ENCODE results near the gene CCIN. TPM values are rescaled to one million over a fixed set of nuclear protein-coding genes. Genes with fewer than 3 reads are reported as not detected.
A peak's percentile ranks its signal among the peaks of the same experiment; 100 is the strongest.

The CCIN gene
- total RNA-seq, 1 donor from 2014 or later = 0.06 TPM

- DNase-seq (ENCODE audit: low read depth) = no peak
- H3K4me3 ChIP-seq (ENCODE audit: low read depth, low read length) = no peak overlapping the region
- TF ChIP-seq, protein P1, sequence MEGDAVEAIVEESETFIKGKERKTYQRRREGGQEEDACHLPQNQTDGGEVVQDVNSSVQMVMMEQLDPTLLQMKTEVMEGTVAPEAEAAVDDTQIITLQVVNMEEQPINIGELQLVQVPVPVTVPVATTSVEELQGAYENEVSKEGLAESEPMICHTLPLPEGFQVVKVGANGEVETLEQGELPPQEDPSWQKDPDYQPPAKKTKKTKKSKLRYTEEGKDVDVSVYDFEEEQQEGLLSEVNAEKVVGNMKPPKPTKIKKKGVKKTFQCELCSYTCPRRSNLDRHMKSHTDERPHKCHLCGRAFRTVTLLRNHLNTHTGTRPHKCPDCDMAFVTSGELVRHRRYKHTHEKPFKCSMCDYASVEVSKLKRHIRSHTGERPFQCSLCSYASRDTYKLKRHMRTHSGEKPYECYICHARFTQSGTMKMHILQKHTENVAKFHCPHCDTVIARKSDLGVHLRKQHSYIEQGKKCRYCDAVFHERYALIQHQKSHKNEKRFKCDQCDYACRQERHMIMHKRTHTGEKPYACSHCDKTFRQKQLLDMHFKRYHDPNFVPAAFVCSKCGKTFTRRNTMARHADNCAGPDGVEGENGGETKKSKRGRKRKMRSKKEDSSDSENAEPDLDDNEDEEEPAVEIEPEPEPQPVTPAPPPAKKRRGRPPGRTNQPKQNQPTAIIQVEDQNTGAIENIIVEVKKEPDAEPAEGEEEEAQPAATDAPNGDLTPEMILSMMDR (conservative IDR thresholded peaks at IDR 0.05; ENCODE audit: low read depth, low read length) = no peak
These were observed 23.2 kb upstream of the CCIN start for GRCh38 chr9:36145970-36146369.

DNA sequence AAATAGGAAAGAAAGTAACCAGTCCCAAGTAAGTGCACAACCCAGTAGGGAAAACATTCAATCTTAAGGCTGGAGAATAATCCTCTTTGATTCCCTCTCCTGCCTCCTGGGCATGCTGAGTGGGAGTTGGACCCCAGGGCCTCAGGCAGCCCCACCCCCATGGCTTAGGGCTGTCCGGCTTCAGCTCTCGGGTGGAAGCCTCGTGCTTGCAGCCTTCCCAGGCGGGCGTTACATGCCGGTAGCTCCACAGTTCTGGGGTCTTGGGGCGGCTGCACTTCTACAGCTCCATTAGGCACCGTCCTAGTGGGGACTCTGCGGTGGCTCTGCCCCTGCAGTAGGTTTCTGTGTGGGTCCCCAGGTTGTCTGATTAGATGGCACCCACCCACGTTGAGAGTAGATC, 22.5 kb upstream of the CCIN start:
- TF ChIP-seq, protein P1 (conservative IDR thresholded peaks at IDR 0.05; ENCODE audit: low read depth, low read length) = no peak
- no peak overlapping the region for H3K4me3 ChIP-seq (ENCODE audit: low read depth, low read length)
- no peak for DNase-seq (ENCODE audit: low read depth)

DNA sequence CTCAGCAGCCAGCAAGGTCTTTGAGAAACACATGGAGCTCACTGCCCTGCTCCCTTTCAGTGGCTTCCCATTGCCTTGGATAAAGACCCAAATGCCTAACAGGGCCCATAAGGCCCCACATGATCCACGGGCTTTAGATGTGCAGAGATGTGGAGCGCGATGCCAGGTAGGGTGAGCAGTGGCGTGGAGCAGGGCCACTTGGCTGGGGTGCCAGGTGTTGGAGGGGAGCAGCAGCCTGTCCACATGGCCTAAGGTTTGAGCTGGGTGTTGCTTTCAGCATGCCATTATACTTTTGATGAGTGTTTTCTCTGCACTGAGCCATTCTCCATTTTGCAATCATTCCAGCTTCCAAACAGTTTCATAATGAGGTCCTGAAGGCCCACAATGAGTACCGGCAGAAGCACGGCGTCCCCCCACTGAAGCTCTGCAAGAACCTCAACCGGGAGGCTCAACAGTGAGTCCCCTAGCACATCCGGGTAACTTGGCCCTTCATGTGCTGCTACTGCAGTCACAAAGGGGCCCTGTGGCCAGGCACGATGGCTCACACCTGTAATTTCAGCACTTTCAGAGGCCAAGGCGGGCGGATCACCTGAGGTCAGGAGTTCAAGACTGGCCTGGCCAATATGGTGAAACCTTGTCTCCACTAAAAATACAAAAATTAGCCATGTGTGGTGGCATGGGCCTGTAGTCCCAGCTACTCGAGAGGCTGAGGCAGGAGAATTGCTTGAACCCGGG, 21.6 kb upstream of the CCIN start:
- no peak overlapping the region for H3K4me3 ChIP-seq (ENCODE audit: low read depth, low read length)
- TF ChIP-seq, protein P1 (conservative IDR thresholded peaks at IDR 0.05; ENCODE audit: low read depth, low read length) = no peak
- no peak for DNase-seq (ENCODE audit: low read depth)

DNA sequence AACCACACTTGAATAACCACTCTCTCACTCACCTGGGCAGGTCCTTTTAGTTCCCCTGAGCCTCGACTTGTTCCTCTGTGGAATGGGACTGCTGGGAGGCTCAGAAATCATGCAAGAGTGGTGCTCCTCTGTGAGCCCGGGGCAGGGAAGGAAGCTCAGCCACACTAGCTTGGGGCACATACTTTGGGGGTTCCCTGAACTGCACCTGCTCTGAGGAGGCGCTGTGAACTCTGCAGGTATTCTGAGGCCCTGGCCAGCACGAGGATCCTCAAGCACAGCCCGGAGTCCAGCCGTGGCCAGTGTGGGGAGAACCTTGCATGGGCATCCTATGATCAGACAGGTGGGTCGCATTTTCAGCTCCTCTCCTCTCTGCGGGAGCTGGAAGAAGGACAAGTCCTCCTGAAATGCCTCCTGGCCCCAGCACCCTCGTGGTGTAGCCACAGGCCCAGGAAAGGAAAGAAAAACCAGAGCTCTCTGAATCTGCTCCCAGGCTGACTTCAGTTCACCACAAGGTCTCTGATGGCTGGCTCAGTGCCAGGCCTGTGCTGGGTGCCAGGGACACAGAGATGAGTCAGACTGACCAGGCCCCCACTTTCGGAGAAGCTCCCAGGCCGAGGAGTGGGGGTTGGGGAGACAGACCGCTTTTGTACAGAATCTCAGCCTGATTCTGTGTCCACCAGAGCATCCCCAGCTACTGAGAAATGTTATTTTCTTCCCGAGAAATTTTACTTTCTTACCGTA, 20.7 kb upstream of the CCIN start:
- peak; percentile 74 for DNase-seq (ENCODE audit: low read depth)
- H3K4me3 ChIP-seq (ENCODE audit: low read depth, low read length) = no peak overlapping the region
- TF ChIP-seq, protein P1 (conservative IDR thresholded peaks at IDR 0.05; ENCODE audit: low read depth, low read length) = no peak

DNA sequence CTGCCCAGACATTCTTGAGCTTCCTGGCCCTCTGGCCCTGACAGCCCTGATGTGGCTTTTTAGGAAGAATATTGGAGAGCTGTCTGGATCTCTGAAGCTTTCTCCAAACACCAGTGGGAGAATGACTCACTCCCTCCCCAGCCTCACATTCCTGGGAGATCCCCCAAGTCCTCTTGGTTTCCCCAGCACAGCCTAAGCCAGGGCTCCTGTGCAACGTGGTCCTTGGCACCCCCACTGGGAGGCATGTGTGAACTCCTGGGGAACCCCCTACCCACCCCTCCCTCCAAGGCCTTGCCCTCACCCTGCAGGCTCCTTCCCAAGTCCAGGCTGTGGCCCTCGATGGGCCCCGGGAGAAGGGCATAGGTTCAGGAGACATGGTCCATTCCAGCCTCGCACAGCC, 20.0 kb upstream of the CCIN start:
- DNase-seq (ENCODE audit: low read depth) = peak; percentile 48
- H3K4me3 ChIP-seq (ENCODE audit: low read depth, low read length) = no peak overlapping the region
- TF ChIP-seq, protein P1 (conservative IDR thresholded peaks at IDR 0.05; ENCODE audit: low read depth, low read length) = no peak

DNA sequence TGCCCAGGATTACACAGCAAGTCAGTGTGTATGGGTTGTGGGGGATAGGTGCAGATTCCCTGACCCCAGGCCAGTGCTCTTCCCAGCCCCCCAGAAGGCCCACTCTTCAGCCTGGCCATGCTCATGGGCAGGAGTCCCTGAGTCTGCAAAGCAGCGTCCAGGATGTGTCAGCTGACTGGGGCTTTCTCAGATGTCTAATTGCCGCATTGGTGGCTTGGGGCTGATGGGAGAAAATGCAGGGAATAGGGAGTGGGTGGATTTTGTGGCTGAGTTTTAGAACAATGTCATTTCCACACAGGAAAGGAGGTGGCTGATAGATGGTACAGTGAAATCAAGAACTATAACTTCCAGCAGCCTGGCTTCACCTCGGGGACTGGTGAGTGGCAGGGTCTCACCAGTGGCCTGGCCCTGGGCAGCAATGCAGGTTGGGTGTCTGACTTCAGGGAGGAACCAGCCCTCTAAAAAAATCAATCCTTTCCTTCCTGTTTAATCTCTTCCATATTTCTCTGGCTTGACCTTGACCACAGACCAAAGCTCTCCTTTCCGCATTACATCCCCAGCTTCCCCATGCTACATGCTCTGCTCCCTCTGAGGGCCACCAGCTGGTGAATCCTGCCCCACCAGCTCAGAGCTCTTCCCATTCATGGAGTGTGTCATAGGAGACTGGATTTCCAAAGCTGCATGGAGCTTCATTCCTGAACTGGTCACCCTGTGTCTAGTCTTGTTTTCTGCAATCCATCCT, 18.4 kb upstream of the CCIN start:
- H3K4me3 ChIP-seq (ENCODE audit: low read depth, low read length) = no peak overlapping the region
- no peak for DNase-seq (ENCODE audit: low read depth)
- TF ChIP-seq, protein P1 (conservative IDR thresholded peaks at IDR 0.05; ENCODE audit: low read depth, low read length) = no peak
